ENCODE measurements around the gene MAP4.

The MAP4 gene

GRCh38 chr3:47979070-47979469 is 37.1 kb downstream of the MAP4 start:
- no peak overlapping the region for H3K4me3 ChIP-seq (ENCODE audit: low read depth, low read length)
- no peak for DNase-seq (ENCODE audit: low read depth)

GRCh38 chr3:47978386-47978785 is 37.8 kb downstream of the MAP4 start:
- DNase-seq (ENCODE audit: low read depth): no peak

DNA sequence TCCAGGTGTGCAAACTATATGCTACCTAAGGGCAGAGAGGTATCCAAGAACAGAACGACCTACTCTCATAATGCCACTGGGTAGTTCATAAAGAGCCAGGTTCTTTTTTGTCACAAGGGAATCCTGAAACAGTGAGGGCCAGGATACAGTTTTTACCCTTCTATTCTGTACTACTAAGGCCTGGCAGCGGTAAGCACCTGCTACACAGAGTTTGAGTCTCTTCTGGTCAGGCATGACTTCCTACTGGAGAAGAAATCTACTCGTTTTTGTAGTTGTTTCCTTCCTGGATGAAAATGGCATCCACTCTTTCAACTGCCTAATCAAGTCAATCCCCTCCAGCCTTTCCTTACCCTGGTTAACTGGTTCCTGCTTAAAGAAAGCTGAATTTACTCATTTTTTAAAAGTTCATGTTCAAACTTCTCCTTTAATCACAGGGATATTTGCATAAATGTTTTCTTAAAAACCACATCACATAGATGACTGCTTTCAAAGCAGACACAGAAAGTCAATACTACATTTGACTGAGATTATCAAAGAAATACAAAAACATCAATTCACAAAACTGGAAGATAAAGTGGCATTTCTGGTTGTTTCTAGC is 40.0 kb downstream of the MAP4 start:
- H3K4me3 ChIP-seq (ENCODE audit: low read depth, low read length): no peak overlapping the region
- no peak for DNase-seq (ENCODE audit: low read depth)

More at GRCh38 chr3:47978386-47978785, 37.8 kb downstream of the MAP4 start:
- no peak overlapping the region for H3K4me3 ChIP-seq (ENCODE audit: low read depth, low read length)

DNA sequence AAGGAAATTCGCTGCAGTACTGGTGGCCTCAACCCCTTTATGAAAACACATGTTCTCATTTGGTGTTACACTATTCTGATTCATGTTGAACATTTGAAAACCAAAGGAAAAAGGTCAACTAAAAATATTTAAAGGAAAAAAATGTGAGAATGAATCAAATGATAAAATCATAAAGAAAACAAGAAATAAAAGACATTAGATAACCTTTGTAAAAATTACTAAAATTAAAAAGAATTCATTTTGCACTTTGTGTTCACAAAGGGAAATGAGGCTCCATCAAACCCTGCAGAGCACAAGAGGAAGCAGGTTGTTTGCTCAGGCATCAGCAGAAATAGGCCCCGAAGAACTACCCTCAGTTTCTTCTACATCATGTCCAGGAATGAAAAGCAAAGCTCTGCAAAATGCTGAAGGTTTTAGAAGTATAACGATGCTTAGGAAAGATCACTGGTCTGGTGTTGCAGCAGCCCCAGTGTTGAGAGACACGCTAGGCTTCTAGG is 41.2 kb downstream of the MAP4 start:
- H3K4me3 ChIP-seq (ENCODE audit: low read depth, low read length): no peak overlapping the region
- DNase-seq (ENCODE audit: low read depth): no peak

DNA sequence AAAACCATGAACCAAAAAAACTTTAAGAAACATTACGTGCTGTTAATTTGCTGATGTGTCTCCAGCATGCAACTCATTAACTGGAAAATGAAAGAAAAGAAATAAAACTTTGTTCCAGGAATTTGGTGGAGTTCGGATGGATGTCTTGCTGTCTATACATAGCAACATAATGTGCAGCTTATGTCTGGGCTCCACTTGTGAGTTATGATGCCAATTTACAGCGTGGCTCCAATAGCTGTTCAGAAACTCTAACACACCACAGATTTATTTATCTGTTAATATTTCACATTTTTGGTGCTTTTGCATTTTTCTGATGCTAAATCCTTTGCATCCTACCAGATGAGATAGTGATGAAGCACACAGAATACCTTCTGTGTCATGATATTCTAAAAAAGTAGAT is 45.1 kb downstream of the MAP4 start:
- no peak for DNase-seq (ENCODE audit: low read depth)
- no peak overlapping the region for H3K4me3 ChIP-seq (ENCODE audit: low read depth, low read length)

- no peak for DNase-seq (ENCODE audit: low read depth)
- no peak overlapping the region for H3K4me3 ChIP-seq (ENCODE audit: low read depth, low read length)
These were observed 51.5 kb downstream of the MAP4 start for GRCh38 chr3:47964740-47965139.

GRCh38 chr3:47961815-47962606 is 54.2 kb downstream of the MAP4 start:
- DNase-seq (ENCODE audit: low read depth): no peak
- H3K4me3 ChIP-seq (ENCODE audit: low read depth, low read length): no peak overlapping the region

DNA sequence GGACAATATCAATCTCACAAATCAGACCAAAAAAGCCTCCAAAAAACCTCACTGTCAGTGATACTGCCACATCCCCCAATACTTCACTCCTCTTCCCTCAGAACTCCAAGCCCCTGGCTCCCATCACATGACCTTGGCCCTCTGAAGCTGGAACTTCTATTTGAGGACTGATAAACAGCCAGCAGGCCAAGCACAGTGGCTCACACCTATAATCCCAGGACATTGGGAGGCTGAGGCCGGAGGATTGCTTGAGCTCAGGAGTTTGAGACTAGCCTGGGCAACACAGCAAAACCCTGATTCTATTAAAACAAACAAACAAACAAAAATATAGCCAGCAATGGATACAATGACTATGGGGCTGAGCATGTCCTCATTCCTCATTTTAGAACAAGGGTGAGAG is 55.2 kb downstream of the MAP4 start:
- DNase-seq (ENCODE audit: low read depth): no peak
- H3K4me3 ChIP-seq (ENCODE audit: low read depth, low read length): no peak overlapping the region

DNA sequence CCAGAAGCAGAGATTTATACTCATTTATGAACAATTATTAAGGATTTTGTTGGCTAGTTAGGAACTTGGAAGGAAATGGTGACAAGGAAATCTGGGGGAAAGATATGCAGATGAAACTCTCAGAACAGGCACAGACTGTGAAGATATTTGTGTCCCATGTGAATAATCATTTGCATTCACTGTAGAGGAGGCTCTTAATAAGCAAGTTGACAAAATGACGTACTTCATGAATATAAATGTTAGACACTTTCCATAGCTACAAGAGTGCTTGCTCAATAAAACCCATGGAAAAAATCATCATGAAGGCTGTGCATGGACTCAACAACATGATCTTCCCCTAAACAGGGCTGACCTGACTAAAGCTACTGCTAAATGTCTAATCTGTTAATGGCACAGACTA is 59.7 kb downstream of the MAP4 start:
- H3K4me3 ChIP-seq (ENCODE audit: low read depth, low read length): no peak overlapping the region
- DNase-seq (ENCODE audit: low read depth): no peak

DNA sequence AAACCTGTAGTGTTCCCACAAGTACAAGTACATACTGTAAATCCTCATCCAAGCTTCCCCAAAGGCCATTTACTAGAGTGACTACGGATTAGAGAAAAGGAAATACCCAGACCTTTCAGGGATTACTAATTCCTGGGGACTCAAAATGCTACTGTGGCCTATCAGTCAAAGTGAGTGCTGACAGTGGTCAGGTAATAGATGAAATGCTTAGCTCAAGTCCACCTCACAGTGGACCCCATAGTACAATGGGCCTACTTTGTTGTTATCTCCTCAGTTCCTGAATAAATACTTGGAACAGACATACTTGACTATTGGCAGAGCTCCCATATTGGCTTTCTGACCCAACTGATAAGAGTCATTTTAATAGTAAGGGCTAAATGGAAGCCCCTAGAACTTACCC is 61.6 kb downstream of the MAP4 start:
- no peak for DNase-seq (ENCODE audit: low read depth)
- no peak overlapping the region for H3K4me3 ChIP-seq (ENCODE audit: low read depth, low read length)

GRCh38 chr3:47950453-47951169 is 65.6 kb downstream of the MAP4 start:
- H3K4me3 ChIP-seq (ENCODE audit: low read depth, low read length): no peak overlapping the region
- DNase-seq (ENCODE audit: low read depth): no peak

- H3K4me3 ChIP-seq (ENCODE audit: low read depth, low read length): no peak overlapping the region
- DNase-seq (ENCODE audit: low read depth): no peak
These were observed 66.2 kb downstream of the MAP4 start for GRCh38 chr3:47949979-47950378.

GRCh38 chr3:47940232-47940631 is 76.0 kb downstream of the MAP4 start:
- no peak for DNase-seq (ENCODE audit: low read depth)
- H3K4me3 ChIP-seq (ENCODE audit: low read depth, low read length): no peak overlapping the region

DNA sequence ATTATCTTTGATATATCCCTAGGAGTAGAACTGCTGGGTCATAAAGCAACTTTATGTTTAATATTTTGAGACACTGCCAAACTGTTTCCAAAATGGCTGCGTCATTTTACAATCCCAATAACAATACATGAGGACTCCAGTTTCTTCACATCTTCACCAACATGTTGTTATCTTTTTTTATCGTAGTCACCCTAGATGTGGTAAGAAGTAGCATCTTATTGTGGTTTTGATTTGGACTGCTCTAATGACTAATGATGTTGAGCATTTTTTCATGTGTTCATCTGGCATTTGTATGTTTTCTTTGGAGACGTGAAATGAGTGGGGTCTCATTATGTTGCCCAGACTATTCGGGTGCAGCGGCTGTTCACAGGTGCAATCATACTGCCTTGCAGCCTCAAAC is 83.8 kb downstream of the MAP4 start:
- DNase-seq (ENCODE audit: low read depth): no peak
- no peak overlapping the region for H3K4me3 ChIP-seq (ENCODE audit: low read depth, low read length)

DNA sequence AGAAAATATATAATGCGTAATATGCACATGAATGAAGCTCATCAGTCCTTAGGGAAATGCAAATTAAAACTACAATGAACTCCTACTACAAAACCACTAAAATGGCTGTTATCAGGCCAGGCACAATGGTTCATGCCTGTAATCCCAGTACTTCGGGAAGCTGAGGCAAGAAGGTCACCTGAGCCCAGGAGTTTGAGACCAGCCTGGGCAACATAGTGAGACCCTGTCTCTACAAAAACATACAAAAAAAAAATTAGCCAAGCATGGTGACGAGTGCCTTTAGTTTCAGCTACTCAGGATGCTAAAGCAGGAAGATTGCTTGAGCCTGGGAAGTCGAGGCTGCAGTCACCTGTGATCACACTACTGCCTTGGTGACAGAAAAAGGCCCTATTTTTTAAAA is 85.2 kb downstream of the MAP4 start:
- DNase-seq (ENCODE audit: low read depth): no peak
- H3K4me3 ChIP-seq (ENCODE audit: low read depth, low read length): no peak overlapping the region

DNA sequence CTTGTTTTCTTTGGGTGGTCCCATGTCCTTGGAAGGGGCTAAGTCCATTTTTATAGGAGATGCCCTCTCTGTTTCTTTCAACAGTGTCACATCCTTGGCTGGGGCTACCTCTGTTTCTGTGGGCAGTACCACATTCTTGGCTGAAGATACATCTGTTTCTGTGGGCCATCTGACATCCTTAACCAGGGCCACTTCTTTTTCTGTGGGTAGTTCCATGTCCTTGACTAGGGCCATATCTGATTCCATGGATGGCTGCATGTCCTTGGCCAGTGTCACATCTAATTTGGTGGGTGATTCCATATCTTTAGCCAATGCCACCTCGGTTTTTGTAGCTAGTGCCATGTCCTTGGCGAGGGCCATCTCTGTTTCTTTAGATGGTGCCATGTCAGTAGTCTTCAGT is 99.5 kb downstream of the MAP4 start:
- DNase-seq (ENCODE audit: low read depth): no peak
- no peak overlapping the region for H3K4me3 ChIP-seq (ENCODE audit: low read depth, low read length)

GRCh38 chr3:47916201-47916600 is 100.0 kb downstream of the MAP4 start:
- DNase-seq (ENCODE audit: low read depth): no peak
- H3K4me3 ChIP-seq (ENCODE audit: low read depth, low read length): no peak overlapping the region

- no peak for DNase-seq (ENCODE audit: low read depth)
- H3K4me3 ChIP-seq (ENCODE audit: low read depth, low read length): no peak overlapping the region
These were observed 104.2 kb downstream of the MAP4 start for GRCh38 chr3:47912006-47912504.

DNA sequence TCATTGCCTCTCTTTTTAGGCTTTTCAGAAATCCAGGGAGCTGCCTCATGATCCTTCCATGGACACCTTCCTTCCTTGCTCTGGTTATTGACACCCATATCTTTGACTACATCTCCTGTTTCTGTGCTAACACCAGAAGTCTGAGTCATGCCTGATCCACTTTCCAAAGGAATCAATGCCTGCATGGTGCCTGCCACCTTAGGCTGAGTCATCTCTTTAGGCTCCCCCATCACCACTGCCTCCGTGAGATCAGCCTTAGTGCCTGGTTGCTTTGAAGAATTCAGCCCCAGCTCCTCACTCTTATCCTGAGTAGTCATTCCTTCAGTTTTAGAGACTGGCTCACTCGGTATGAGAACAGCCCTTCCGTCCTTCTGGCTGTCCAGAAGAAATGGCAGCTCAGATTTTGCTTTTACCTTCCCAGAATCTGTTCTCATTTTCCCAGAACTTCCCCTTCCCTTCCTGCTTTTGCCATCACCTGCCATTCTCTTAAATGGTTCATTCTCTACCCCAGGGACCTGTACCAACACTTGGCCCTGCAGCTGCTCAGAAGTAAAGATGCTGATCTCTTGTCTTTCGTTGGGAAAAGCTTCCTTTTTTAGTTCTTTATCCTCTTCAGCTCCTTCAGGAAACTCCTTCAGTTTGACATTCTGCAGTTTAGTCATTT is 105.3 kb downstream of the MAP4 start:
- no peak overlapping the region for H3K4me3 ChIP-seq (ENCODE audit: low read depth, low read length)
- DNase-seq (ENCODE audit: low read depth): peak; percentile 67

GRCh38 chr3:47910233-47910632 is 106.0 kb downstream of the MAP4 start:
- DNase-seq (ENCODE audit: low read depth): no peak
- no peak overlapping the region for H3K4me3 ChIP-seq (ENCODE audit: low read depth, low read length)
